GM12892 (cell line): Measurements from ENCODE around the gene TENT4B. TPM values are rescaled to one million over a fixed set of nuclear protein-coding genes. Genes with fewer than 3 reads are reported as not detected.
"Not testable (repeated sequence)": the region's sequence is repeated elsewhere in the genome, so short reads cannot be mapped to it uniquely, and the experiment has no call there.

Experiments
- DNase-seq: peaks from one replicate; pipeline ENCODE4 v3.0.0; 2011; ENCODE audit not compliant: insufficient read length
- FAIRE-seq: peaks from 2 replicates; lab custom pipeline; 2011; peaks lifted over from hg19 to GRCh38; lab: Jason Lieb, UNC
- POLR2A ChIP-seq: IDR thresholded peaks from 2 replicates; pipeline ENCODE4 v1.6.1; 2011; ENCODE audit warnings: low read depth, low read length, control low read depth
- POLR2AphosphoS5 ChIP-seq: IDR thresholded peaks from 2 replicates; pipeline ENCODE4 v1.6.1; 2011; ENCODE audit warnings: low read depth, low read length, control low read depth
- TAF1 ChIP-seq: IDR thresholded peaks from 2 replicates; pipeline ENCODE4 v1.6.1; 2011; ENCODE audit warnings: low read depth, mild to moderate bottlenecking, control low read depth, low read length, borderline replicate concordance
- polyA plus RNA-seq: library from polyadenylated mRNA; unstranded; fragments of >200 nt; gene quantifications from one replicate; pipeline ENCODE4 v1.2.1, GENCODE V29; 2012; ENCODE audit warnings: missing spikeins, inconsistent platforms; ENCODE audit not compliant: missing spikeins

The TENT4B gene
- 11.1 TPM for polyA plus RNA-seq

DNA sequence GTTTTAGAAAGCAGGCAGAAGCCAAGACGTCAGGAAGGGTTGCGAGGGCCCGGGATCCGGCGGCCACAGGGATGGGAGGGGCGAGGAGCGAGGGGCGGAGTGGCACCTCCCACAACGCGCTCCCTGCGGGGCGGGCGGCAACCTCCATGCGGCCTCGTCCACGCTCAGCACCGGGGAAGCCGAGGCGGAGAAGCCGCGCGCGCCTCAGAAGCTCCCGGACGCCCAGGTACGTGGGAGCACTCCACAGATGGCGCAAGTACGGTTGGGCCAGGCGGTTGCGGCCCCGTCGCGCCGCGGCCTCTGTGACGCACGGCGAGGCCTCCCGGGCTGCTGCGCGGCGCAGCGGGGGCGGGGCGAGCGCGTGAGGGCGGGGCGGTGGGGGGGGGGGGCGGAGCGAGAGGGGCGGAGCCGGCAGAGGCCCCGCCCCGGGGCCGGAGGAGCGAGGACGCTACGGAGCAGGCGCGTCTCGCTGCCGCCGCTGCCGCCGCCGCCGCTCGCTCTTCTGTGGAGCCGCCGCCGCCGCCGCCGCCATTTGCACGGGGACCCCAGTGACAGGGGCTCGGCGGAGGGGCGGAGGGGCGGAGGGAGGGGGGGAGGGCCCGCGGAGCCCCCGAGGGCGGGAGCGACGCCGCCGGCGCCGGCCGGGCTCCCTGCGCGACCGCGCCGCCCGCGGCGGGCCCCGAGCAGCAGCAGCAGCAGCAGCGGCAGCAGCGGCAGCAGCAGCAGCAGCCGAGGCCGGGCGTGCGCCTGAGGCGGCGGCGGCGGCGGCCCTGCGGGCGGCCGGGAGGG lies at the start of gene TENT4B:
Gene TENT4B, plus strand, starts transcription at position 500 of the 789 bp plus-strand sequence. CDS start 316 bp downstream, outside the sequence.
- peak; percentile 93 for FAIRE-seq
- peak; percentile 82 for TF ChIP-seq POLR2AphosphoS5
- peak; percentile 46; the same call in 1 of the 2 replicates for TF ChIP-seq TAF1
- peak; percentile 87; the same call in 1 of the 2 replicates for TF ChIP-seq POLR2A

GRCh38 chr16:50103764-50104163 lies 49.3 kb upstream of the TENT4B start:
- no peak for DNase-seq
- no peak for FAIRE-seq
- no peak for TF ChIP-seq TAF1
- TF ChIP-seq POLR2AphosphoS5, result no peak
- no peak for TF ChIP-seq POLR2A

More for the DNA sequence above, at the start of gene TENT4B:
- peak; percentile 87 for DNase-seq

DNA sequence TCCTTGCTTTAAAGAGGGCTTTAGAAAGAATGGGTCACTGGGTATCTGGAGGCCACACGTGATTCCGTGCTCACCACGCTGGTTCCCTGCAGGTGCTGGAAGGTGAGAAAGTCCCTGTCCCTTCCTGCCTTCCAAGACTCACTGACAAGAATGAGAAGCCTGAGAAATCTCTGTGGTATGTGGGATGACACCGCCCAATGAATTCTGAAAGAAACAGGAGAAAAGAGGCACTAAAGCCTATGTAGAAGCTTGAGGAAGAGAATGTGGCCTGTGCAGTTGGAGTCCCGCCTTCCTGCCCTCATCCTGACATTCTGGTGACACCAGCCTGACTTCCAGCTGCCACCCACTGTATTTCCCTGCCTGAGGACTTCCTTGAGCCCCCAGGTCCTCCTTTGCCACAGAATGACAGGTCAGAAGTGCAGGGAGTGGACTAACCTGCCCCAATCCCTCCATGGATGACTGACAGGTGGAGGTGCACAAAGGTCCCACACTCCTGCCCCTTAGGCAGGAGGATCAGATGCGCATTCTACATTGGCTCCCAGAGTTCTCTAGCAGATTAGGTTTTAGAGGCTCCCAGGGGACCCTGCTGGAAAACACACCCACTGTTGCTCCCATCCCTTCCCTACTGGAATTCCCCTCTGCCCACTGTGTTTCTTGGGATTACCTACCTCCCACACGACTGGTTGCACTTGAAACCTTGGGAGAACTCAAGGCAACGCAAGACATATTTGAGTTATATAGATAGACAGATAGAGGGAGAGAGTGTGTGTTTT lies 38.6 kb upstream of the TENT4B start:
- TF ChIP-seq POLR2A (no peak), POLR2AphosphoS5 (no peak), TAF1 (no peak)
- no peak for FAIRE-seq
- no peak for DNase-seq

DNA sequence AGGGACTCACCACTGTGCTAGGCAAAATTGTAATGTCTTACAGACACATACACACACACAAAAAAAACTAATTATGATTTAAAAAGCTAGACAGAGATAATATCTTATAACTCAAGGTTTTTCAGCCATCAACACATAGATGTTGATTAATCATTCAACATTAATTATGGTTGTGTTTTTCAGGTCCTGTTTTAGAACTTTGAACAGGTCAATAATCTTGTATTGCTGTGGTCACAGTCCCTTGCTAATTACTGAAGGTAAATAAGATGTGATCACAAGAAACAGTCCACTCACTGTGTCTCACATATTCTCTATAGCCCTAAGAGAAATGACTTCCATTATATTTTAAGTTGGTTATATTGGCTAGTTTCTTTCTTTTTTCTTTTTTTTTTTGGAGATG lies 32.4 kb upstream of the TENT4B start:
- FAIRE-seq, result no peak
- TF ChIP-seq POLR2A (no peak), POLR2AphosphoS5 (no peak), TAF1 (no peak)
- no peak for DNase-seq

DNA sequence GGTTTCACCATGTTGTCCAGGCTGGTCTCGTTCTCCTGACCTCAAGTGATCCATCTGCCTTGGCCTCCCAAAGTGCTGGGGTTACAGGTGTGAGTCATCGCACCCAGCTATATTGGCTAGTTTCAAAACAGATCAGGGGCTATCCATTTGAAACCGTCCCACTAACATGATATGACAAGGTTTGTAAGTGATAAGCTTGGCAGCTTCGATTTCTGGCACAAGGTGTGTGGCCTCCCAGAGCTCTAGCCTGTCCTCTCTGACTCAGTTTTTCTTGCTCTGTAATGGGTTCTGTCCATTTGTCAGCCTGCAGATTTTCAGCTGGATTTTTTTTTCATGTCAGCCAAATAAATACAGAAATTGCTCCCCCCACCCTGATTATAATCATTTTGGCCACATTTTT lies 31.8 kb upstream of the TENT4B start:
- DNase-seq, result no peak

GRCh38 chr16:50121721-50122445 lies 31.2 kb upstream of the TENT4B start:
- DNase-seq (no peak), FAIRE-seq (peak; percentile 78)

More for the DNA sequence above, 31.8 kb upstream of the TENT4B start:
- TF ChIP-seq POLR2AphosphoS5 (no peak), TAF1 (no peak), POLR2A (no peak)
- FAIRE-seq, result peak; percentile 90

GRCh38 chr16:50123417-50123816 lies 29.7 kb upstream of the TENT4B start:
- no peak for TF ChIP-seq POLR2AphosphoS5
- TF ChIP-seq TAF1, result no peak
- no peak for TF ChIP-seq POLR2A
- no peak for FAIRE-seq
- DNase-seq, result no peak

More at GRCh38 chr16:50121721-50122445, 31.2 kb upstream of the TENT4B start:
- no peak for TF ChIP-seq TAF1
- TF ChIP-seq POLR2AphosphoS5, result no peak
- TF ChIP-seq POLR2A, result no peak

DNA sequence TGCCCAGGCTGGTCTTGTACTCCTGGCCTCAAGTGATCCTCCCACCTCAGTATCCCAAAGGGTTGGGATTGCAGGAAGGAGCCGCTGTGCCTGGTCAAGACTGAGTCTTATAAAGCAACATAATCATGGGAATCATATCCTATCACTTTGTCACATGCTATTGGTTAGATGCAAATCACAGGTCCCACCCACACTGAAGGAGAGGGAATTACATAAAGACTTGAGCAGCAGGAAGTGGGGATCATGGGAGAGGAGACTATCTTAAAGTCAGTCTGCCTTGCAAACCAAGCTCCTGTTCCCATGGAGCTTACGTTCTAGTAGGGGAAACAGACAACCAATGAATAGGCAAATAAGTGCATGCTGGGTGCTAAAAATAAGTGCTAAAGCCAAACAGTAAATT lies 28.3 kb upstream of the TENT4B start:
- TF ChIP-seq TAF1 (no peak), POLR2AphosphoS5 (no peak), POLR2A (no peak)
- no peak for DNase-seq
- no peak for FAIRE-seq

DNA sequence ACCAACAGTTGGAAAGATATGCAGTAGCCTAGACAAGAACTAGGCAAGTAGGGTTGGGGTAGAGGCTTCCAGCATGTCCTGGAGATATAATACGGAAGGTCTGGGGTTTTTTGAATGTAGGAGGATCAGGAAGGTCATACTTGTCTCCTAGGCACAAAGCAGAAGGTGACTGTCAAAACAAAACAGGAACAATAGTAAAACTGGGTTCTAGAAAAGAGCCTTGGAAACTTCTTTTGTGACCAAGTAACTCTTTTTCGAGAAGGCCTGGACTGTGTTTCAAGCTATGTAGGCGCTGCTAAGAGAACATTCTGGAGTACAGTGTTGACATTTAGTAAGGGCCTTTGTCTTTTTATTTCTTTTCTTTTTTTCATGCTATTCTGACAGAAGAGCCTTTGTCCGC lies 26.9 kb upstream of the TENT4B start:
- DNase-seq (no peak), FAIRE-seq (peak; percentile 73)
- TF ChIP-seq POLR2AphosphoS5 (no peak), POLR2A (no peak), TAF1 (no peak)

GRCh38 chr16:50132571-50132970 lies 20.5 kb upstream of the TENT4B start:
- not testable (repeated sequence) for FAIRE-seq, DNase-seq

DNA sequence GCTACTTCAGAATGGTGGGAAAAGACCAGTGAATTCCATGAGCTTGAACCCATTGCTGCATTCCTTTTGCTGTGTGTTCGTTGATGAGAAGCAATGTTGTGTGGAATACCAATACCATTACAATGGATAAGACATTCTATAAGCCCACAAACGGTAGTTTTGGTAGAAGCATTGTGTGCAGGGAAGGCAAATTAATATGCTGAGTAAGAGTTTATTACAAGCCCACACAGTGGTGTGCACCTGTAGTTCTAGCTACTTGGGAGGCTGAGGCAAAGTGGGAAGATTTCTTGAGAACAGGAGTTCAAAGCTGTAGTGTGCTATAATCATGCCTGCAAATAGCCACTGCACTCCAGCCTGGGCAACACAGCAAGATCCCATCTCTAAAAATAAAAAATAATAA lies 19.9 kb upstream of the TENT4B start:
- no peak for DNase-seq
- TF ChIP-seq TAF1, result no peak
- no peak for FAIRE-seq

GRCh38 chr16:50136399-50136798 lies 16.7 kb upstream of the TENT4B start:
- TF ChIP-seq TAF1 (no peak), POLR2A (no peak), POLR2AphosphoS5 (no peak)
- FAIRE-seq (no peak), DNase-seq (no peak)
